Keratinocyte (primary cell): Measurements from ENCODE around the gene SHROOM4. TPM values are rescaled to one million over a fixed set of nuclear protein-coding genes. Genes with fewer than 3 reads are reported as not detected.

Experiments
- DNase-seq: peaks from one replicate; pipeline ENCODE4 v3.0.0-alpha.2; 2011; ENCODE audit warnings: low read depth, missing footprints, low spot score
- FAIRE-seq: peaks from 2 replicates; lab custom pipeline; 2011; peaks lifted over from hg19 to GRCh38; lab: Jason Lieb, UNC
- H2AFZ ChIP-seq: 2 replicates; pipeline ENCODE4 v1.6.0; 2012; ENCODE audit warnings: low read length, control low read depth, inconsistent platforms; ENCODE audit not compliant: control insufficient read depth
- H3K27ac ChIP-seq: 2 replicates; pipeline ENCODE4 v1.5.1; 2011; ENCODE audit warnings: low read length; ENCODE audit not compliant: control insufficient read depth, insufficient read depth
- H3K27me3 ChIP-seq: 3 replicates; pipeline ENCODE4 v1.6.0; 2011; ENCODE audit warnings: low read length; ENCODE audit not compliant: control insufficient read depth, insufficient read depth; ENCODE audit errors: extremely low read depth
- H3K36me3 ChIP-seq, 2 experiments: 2 replicates in 1 of 2; 3 replicates in 1 of 2; pipeline ENCODE4 v1.5.1; 2011; ENCODE audit warnings: low read length in 2 of 2, mild to moderate bottlenecking in 1 of 2; ENCODE audit not compliant: control insufficient read depth in 2 of 2, insufficient read depth in 2 of 2; ENCODE audit errors: extremely low read depth in 1 of 2
- H3K4me1 ChIP-seq: 3 replicates; pipeline ENCODE4 v1.5.1; 2011; ENCODE audit warnings: low read length; ENCODE audit not compliant: control insufficient read depth, insufficient read depth; ENCODE audit errors: extremely low read depth
- H3K4me2 ChIP-seq: 3 replicates; pipeline ENCODE4 v1.6.0; 2011; ENCODE audit warnings: low read depth, low read length; ENCODE audit not compliant: control insufficient read depth, insufficient read depth; ENCODE audit errors: extremely low read depth
- H3K4me3 ChIP-seq, 3 experiments: fragments of 200-600 bp in 1 of 3; sonication (generic) in 1 of 3; 2 replicates in 2 of 3; 3 replicates in 1 of 3; pipeline ENCODE4 v1.5.1; 2011 to 2016; ENCODE audit warnings: low read length in 3 of 3, mild to moderate bottlenecking in 3 of 3, control low read depth in 2 of 3, inconsistent platforms in 1 of 3, low read depth in 1 of 3, mixed read lengths in 1 of 3, mixed run types in 1 of 3, moderate library complexity in 1 of 3; ENCODE audit not compliant: control insufficient read depth in 2 of 3, insufficient read depth in 2 of 3; ENCODE audit errors: extremely low read depth in 1 of 3
- H3K79me2 ChIP-seq: 2 replicates; pipeline ENCODE4 v1.6.0; 2012; ENCODE audit warnings: low read length; ENCODE audit not compliant: control insufficient read depth, insufficient read depth
- H3K9ac ChIP-seq: 3 replicates; pipeline ENCODE4 v1.6.0; 2011; ENCODE audit warnings: low read length; ENCODE audit not compliant: control insufficient read depth, insufficient read depth; ENCODE audit errors: extremely low read depth
- H3K9me1 ChIP-seq: 3 replicates; pipeline ENCODE4 v1.6.0; 2011; ENCODE audit warnings: low read length; ENCODE audit not compliant: control insufficient read depth, insufficient read depth; ENCODE audit errors: extremely low read depth
- H3K9me3 ChIP-seq: 2 replicates; pipeline ENCODE4 v1.5.1; 2012; ENCODE audit warnings: low read depth, low read length; ENCODE audit not compliant: control insufficient read depth
- H4K20me1 ChIP-seq: 3 replicates; pipeline ENCODE4 v1.6.0; 2011; ENCODE audit warnings: low read length; ENCODE audit not compliant: control insufficient read depth, insufficient read depth; ENCODE audit errors: extremely low read depth
- EZH2 ChIP-seq: IDR thresholded peaks from one replicate; pipeline ENCODE4 v1.6.1; 2012; ENCODE audit warnings: inconsistent platforms, mild to moderate bottlenecking, low read length, moderate library complexity
- dilution Hi-C: fragments of 300-500 bp; cut with MboI; formaldehyde crosslinking; loops from one replicate; pipeline ENCODE4 v1.7.0; 2020; ENCODE audit warnings: low sequenced_read_pairs; ENCODE audit not compliant: extremely low pct_ligation_motif_present
- polyA plus RNA-seq, 5 experiments: library from polyadenylated mRNA; depleted of rRNA in 3 of 5; stranded (reverse) in 3 of 5; stranded (forward) in 1 of 5; unstranded in 1 of 5; fragments of >200 nt; gene quantifications; 1 replicate in 1 of 5; 2 replicates in 3 of 5; 3 replicates in 1 of 5; pipeline versions ENCODE4 v1.2.1 to v1.2.3, GENCODE V29; 2011 to 2012; ENCODE audit warnings: missing spikeins in 2 of 5, low read depth in 1 of 5, low replicate concordance in 1 of 5
- TF ChIP-seq, protein P1 (sequence below), 3 experiments: IDR thresholded peaks in 1 of 3; conservative IDR thresholded peaks in 1 of 3; optimal IDR thresholded peaks in 1 of 3; 2 replicates in 2 of 3; 3 replicates in 1 of 3; pipeline versions ENCODE3 to v1.5.1; 2011; ENCODE audit warnings: low read length in 3 of 3, mild to moderate bottlenecking in 3 of 3, moderate library complexity in 2 of 3, control low read depth in 1 of 3, inconsistent platforms in 1 of 3; ENCODE audit not compliant: insufficient read depth in 2 of 3; ENCODE audit errors: extremely low read depth in 1 of 3

The SHROOM4 gene
- polyA plus RNA-seq, 1 donor (not counting 4 experiments of a cell fraction or from before 2014, with no cell fraction given): 0.50 TPM

DNA sequence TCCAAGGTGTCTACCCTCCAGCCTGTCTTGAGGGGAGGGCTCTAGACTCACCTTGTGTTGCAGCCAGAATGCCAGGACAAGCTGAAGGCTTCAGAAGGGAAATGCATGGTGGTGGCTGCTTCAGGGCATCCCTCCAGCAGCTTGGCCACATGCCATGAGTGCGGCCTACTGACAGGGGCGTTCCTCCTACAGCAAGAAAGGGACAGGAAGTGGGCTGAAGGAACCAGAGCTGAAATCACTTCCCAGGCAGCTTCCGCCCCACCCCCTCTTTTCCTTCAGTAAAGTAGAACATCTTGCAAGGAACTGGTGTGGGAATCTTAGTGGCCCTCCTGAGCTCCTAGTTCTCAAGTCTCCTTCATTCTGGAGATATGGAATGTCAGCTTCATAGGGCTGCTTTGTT, 175.9 kb downstream of the SHROOM4 start:
- no peak for DNase-seq
- TF ChIP-seq EZH2: no peak
- TF ChIP-seq, protein P1, sequence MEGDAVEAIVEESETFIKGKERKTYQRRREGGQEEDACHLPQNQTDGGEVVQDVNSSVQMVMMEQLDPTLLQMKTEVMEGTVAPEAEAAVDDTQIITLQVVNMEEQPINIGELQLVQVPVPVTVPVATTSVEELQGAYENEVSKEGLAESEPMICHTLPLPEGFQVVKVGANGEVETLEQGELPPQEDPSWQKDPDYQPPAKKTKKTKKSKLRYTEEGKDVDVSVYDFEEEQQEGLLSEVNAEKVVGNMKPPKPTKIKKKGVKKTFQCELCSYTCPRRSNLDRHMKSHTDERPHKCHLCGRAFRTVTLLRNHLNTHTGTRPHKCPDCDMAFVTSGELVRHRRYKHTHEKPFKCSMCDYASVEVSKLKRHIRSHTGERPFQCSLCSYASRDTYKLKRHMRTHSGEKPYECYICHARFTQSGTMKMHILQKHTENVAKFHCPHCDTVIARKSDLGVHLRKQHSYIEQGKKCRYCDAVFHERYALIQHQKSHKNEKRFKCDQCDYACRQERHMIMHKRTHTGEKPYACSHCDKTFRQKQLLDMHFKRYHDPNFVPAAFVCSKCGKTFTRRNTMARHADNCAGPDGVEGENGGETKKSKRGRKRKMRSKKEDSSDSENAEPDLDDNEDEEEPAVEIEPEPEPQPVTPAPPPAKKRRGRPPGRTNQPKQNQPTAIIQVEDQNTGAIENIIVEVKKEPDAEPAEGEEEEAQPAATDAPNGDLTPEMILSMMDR (optimal IDR thresholded peaks at IDR 0.05 in 1 of 3, IDR thresholded peaks at IDR 0.05 in 1 of 3, conservative IDR thresholded peaks at IDR 0.05 in 1 of 3; ENCODE audit: extremely low read depth in 1 of 3, insufficient read depth in 2 of 3, low read length in 3 of 3): no peak
- no peaks in the 10 kb centered on the region for H3K9me3 ChIP-seq
- H2AFZ ChIP-seq: no peak overlapping the region
- no peak overlapping the region for H3K27ac ChIP-seq
- no peaks in the 10 kb centered on the region for H3K4me1 ChIP-seq
- no peaks in the 10 kb centered on the region for H4K20me1 ChIP-seq
- no peaks in the 10 kb centered on the region for H3K79me2 ChIP-seq
- no peak for FAIRE-seq
- no peaks in the 10 kb centered on the region for H3K36me3 ChIP-seq
- no peak overlapping the region for H3K9ac ChIP-seq
- dilution Hi-C loops: no loop called here
- H3K27me3 ChIP-seq: no peaks in the 10 kb centered on the region
- no peak overlapping the region for H3K4me2 ChIP-seq
- H3K4me3 ChIP-seq: no peak overlapping the region
- no peaks in the 10 kb centered on the region for H3K9me1 ChIP-seq

DNA sequence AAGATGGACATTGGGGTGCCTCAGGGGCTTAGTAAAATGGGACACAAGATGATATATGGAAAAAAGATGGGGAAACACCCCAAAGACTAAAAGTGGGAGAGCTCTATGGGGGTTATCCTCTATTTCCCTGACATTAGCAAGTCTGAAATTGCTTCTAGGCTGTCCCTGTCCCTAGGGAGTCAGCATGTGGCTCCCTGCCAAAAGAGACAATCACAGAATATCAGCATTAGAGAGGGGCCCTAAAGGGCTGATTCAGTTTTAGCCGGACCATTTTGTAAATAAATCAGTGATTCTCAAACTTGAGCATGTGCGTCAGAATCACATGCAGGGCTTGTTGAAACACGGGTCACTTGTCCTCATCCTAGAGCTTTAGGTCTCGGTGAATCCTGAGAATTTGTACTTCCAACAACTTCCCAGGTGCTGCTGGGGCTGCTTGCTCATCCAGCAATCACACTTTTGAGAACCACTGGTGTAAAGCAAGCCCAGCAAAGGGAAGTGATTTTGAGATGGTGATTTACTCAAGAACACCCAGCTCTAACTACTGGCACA, 178.1 kb downstream of the SHROOM4 start:
- Histone ChIP-seq H3K4me1 (no peaks in the 10 kb centered on the region), H3K4me2 (no peak overlapping the region), H2AFZ (no peak overlapping the region), H4K20me1 (no peaks in the 10 kb centered on the region), H3K9me3 (no peaks in the 10 kb centered on the region), H3K79me2 (no peaks in the 10 kb centered on the region), H3K27ac (no peak overlapping the region), H3K36me3 (no peaks in the 10 kb centered on the region), H3K27me3 (no peaks in the 10 kb centered on the region), H3K9me1 (no peaks in the 10 kb centered on the region), H3K4me3 (no peak overlapping the region), H3K9ac (no peak overlapping the region)
- no peak for FAIRE-seq
- DNase-seq: no peak
- TF ChIP-seq EZH2: no peak
- TF ChIP-seq, protein P1 (optimal IDR thresholded peaks at IDR 0.05 in 1 of 3, IDR thresholded peaks at IDR 0.05 in 1 of 3, conservative IDR thresholded peaks at IDR 0.05 in 1 of 3; ENCODE audit: extremely low read depth in 1 of 3, insufficient read depth in 2 of 3, low read length in 3 of 3): no peak
- dilution Hi-C loops: no loop called here
